Measurements from ENCODE around the gene ARL4D.
"Not testable (repeated sequence)": the region's sequence is repeated elsewhere in the genome, so short reads cannot be mapped to it uniquely, and the experiment has no call there.

The ARL4D gene

DNA sequence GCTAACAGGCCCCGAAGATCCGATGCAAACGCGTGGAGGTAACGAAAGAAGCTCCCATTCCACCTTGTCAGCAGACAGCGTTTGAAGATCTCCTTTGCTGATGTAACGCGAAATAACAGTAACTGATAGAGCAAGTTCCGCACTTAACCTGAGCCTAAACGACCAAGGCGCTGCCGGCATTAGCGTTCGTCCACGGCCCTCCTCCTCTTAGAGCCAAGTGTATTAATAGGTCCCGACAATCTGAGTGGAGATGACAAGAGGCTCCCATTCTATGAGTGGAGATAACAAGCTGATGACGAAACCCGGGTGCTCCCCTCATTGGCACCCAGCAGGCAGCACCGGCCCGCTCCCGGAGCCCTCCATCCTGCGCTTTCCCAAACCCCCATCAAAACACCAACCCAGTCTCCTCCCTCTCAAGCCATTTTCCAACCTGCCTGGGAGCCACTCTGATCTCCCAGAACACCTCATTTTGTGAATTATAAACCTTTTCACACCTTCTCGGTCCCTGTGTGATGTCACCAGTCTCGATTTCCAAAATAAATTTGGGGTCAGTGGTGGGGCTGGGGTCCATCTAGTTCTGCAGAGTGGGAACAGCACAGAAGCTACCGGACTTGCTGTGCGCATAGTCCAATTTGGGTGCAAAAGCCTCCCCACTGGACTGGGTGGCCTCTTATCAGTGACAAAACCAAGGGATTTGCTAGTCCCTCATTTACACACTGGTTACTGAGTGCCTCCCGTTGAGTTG, 35.4 kb upstream of the ARL4D start:
- DNase-seq (ENCODE audit: low read depth) = no peak
- H3K4me3 ChIP-seq (ENCODE audit: control insufficient read depth, low read depth, low read length) = no peak overlapping the region
- TF ChIP-seq, protein P1, sequence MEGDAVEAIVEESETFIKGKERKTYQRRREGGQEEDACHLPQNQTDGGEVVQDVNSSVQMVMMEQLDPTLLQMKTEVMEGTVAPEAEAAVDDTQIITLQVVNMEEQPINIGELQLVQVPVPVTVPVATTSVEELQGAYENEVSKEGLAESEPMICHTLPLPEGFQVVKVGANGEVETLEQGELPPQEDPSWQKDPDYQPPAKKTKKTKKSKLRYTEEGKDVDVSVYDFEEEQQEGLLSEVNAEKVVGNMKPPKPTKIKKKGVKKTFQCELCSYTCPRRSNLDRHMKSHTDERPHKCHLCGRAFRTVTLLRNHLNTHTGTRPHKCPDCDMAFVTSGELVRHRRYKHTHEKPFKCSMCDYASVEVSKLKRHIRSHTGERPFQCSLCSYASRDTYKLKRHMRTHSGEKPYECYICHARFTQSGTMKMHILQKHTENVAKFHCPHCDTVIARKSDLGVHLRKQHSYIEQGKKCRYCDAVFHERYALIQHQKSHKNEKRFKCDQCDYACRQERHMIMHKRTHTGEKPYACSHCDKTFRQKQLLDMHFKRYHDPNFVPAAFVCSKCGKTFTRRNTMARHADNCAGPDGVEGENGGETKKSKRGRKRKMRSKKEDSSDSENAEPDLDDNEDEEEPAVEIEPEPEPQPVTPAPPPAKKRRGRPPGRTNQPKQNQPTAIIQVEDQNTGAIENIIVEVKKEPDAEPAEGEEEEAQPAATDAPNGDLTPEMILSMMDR (IDR thresholded peaks at IDR 0.05; ENCODE audit: control insufficient read depth, insufficient read depth, low read depth, low read length, missing control alignments) = no peak

DNA sequence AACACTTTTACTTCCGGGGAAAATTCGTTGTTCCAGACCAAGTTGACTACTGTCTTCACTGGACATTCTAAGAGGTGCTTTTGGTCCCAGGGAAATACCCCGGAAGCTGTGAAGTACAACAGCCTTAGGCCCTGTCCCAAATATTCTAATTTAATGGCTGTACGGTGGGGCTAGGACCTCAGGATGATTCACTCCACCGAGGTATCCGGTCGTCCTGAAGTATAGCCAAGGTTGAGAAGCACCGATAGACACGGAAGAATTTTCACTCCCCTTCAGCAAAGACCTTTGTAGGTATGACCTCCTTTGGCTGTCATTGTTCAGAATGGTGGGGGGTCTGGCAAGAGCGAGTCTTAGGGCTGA, 34.9 kb upstream of the ARL4D start:
- no peak for DNase-seq (ENCODE audit: low read depth)
- no peak overlapping the region for H3K4me3 ChIP-seq (ENCODE audit: control insufficient read depth, low read depth, low read length)
- TF ChIP-seq, protein P1 (IDR thresholded peaks at IDR 0.05; ENCODE audit: control insufficient read depth, insufficient read depth, low read depth, low read length, missing control alignments) = no peak

DNA sequence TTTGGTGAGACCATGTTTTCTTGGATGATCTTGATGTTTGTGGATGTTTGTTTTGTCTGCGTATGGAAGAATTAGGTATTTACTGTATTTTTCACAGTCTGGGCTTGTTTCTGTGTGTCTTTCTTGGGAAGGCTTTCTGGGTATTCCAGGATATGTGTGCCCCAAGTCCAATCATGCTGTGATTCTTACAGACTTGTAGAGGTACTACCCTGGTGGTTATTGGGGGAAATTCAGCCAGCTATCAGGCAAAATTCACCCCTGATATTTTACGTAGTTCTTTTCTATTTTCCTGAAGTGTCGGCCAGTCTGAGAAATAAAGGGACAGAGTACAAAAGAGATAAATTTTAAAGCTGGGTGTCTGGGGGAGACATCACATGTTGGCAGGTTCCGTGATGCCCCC, 33.4 kb upstream of the ARL4D start:
- DNase-seq (ENCODE audit: low read depth) = no peak
- no peak overlapping the region for H3K4me3 ChIP-seq (ENCODE audit: control insufficient read depth, low read depth, low read length)
- TF ChIP-seq, protein P1 (IDR thresholded peaks at IDR 0.05; ENCODE audit: control insufficient read depth, insufficient read depth, low read depth, low read length, missing control alignments) = peak; percentile 7

DNA sequence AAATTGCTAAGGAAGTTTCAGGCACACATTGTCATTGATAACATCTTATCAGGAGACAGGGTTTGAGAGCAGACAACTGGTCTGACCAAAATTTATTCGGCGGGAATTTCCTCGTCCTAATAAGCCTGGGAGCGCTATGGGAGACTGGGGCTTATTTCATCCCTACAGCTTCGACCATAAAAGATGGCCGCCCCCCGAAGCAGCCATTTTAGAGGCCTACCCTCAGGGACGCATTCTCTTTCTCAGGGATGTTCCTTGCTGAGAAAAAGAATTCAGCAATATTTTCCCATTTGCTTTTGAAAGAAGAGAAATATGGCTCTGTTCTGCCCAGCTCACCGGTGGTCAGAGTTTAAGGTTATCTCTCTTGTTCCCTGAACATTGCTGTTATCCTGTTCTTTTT, 32.9 kb upstream of the ARL4D start:
- H3K4me3 ChIP-seq (ENCODE audit: control insufficient read depth, low read depth, low read length); DNase-seq (ENCODE audit: low read depth): not testable (repeated sequence)

DNA sequence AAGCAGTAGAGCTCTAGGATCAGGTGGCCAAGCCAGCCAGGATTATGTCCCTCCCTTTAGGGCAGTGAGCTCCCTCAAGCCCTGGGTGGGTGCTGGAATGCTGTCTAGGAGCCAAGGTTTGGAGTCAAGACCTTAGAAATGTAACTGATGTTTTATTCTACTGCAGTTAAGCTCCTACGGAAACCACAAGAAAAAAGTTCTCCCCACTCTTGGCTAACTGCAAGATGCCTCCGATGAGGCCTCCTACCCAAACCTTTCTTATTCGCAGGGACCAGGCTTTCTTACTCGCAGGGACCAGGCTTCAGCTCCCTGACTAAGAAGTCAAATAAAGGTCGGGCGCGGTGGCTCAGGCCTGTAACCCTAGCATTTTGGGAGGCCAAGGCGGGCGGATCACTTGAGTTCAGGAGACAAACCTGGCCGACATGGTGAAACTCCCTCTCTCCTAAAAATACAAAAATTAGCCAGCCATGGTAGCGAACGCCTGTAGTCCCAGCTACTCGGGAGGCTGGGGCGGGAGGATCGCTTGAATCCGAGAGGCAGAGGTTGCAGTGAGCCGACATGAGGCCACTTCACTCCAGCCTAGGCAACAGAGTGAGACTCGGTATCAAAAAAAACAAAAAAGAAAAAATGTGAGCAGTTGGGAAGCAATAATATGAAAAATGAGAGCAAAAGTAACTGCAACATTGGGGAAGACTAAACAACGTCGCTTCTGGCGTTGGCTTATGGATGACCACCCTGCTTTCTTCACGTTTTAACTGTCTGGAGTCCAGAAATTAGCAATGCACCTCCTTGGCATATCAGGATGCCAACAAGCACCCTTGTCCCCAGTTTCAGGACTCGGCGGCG, 31.7 kb upstream of the ARL4D start:
- no peak for DNase-seq (ENCODE audit: low read depth)
- peak overlapping the region; percentile 24 for H3K4me3 ChIP-seq (ENCODE audit: control insufficient read depth, low read depth, low read length)

DNA sequence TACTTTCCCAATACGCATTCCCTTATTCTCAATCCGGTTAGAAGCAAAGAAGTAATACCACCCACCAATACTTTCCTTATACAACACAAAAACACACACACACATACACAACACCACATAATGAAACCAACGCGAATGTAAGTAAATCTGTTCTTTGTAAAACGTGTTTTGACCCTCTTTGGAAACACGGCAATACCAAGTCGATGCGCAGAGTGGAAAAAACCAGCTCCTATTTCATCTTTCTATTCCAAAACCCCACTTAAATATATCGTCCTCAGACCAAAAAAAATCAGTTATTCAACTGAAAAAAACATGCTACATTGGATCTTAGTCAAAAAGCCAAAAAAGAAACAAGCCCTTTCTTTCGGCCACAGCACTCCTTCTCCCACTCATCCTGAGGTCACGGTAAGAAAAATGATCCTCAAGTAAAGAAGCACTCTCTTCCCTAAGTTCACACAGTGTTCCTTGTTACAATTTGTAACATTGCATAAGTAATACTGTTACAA, 31.0 kb upstream of the ARL4D start:
- peak overlapping the region; percentile 24 for H3K4me3 ChIP-seq (ENCODE audit: control insufficient read depth, low read depth, low read length)
- TF ChIP-seq, protein P1 (IDR thresholded peaks at IDR 0.05; ENCODE audit: control insufficient read depth, insufficient read depth, low read depth, low read length, missing control alignments) = no peak
- peak; percentile 82 for DNase-seq (ENCODE audit: low read depth)

More for the DNA sequence above, 31.7 kb upstream of the ARL4D start:
- TF ChIP-seq, protein P1 (IDR thresholded peaks at IDR 0.05; ENCODE audit: control insufficient read depth, insufficient read depth, low read depth, low read length, missing control alignments) = no peak

Measured in AG09309 (cell line).